ENCODE measurements around the gene RAB1B.
"Not testable (repeated sequence)": the region's sequence is repeated elsewhere in the genome, so short reads cannot be mapped to it uniquely, and the experiment has no call there.

Gene RAB1B

GRCh38 chr11:66239998-66240780 lies 28.2 kb upstream of the RAB1B start:
- DNase-seq, result no peak

GRCh38 chr11:66240781-66241136 lies 27.7 kb upstream of the RAB1B start:
- no peak for DNase-seq

GRCh38 chr11:66242095-66242765 lies 26.2 kb upstream of the RAB1B start:
- DNase-seq, result no peak

- no peak for DNase-seq
Measured at GRCh38 chr11:66243782-66244535, 24.5 kb upstream of the RAB1B start.

- DNase-seq, result no peak
Measured at GRCh38 chr11:66247295-66247694, 21.1 kb upstream of the RAB1B start.

GRCh38 chr11:66247801-66248200 lies 20.6 kb upstream of the RAB1B start:
- DNase-seq, result no peak

GRCh38 chr11:66248903-66249302 lies 19.5 kb upstream of the RAB1B start:
- no peak for DNase-seq

GRCh38 chr11:66251809-66252208 lies 16.6 kb upstream of the RAB1B start:
- DNase-seq, result no peak

GRCh38 chr11:66253081-66253480 lies 15.4 kb upstream of the RAB1B start:
- not testable (repeated sequence) for DNase-seq

GRCh38 chr11:66258473-66258893 lies 10.0 kb upstream of the RAB1B start:
- no peak for DNase-seq

GRCh38 chr11:66259225-66259624 lies 9.2 kb upstream of the RAB1B start:
- DNase-seq, result no peak

GRCh38 chr11:66259956-66260355 lies 8.5 kb upstream of the RAB1B start:
- no peak for DNase-seq

GRCh38 chr11:66261578-66261977 lies 6.9 kb upstream of the RAB1B start:
- no peak for DNase-seq

- DNase-seq, result no peak
Measured at GRCh38 chr11:66262191-66262590, 6.2 kb upstream of the RAB1B start.

GRCh38 chr11:66262696-66263095 lies 5.7 kb upstream of the RAB1B start:
- no peak for DNase-seq

GRCh38 chr11:66263231-66263630 lies 5.2 kb upstream of the RAB1B start:
- no peak for DNase-seq

- no peak for DNase-seq
Measured at GRCh38 chr11:66263785-66264184, 4.7 kb upstream of the RAB1B start.

GRCh38 chr11:66264383-66264782 lies 4.1 kb upstream of the RAB1B start:
- no peak for DNase-seq

GRCh38 chr11:66264914-66265313 lies 3.5 kb upstream of the RAB1B start:
- no peak for DNase-seq

GRCh38 chr11:66265531-66266377 lies 2.7 kb upstream of the RAB1B start:
- no peak for DNase-seq

GRCh38 chr11:66266378-66267038 lies 1.9 kb upstream of the RAB1B start:
- DNase-seq, result no peak

- no peak for DNase-seq
Measured at GRCh38 chr11:66267039-66267378, 1.4 kb upstream of the RAB1B start.
